ENCODE data around the gene PTPN23. TPM values are rescaled to one million over a fixed set of nuclear protein-coding genes. Genes with fewer than 3 reads are reported as not detected.

Gene PTPN23
- total and polyA plus RNA-seq, 11 donors = 11.0 to 30.3 (median 17.4) TPM

- intact Hi-C loops (cut with DNase I) = no loop called here
- no peaks in the 10 kb centered on the region for H3K9me3 ChIP-seq
- no peak overlapping the region for H3K4me3 ChIP-seq
- peaks cover 0 to 60% (median 37%) of the 10 kb centered on the region in 9 donors for H3K36me3 ChIP-seq
- DNase-seq (no peak), ATAC-seq (no peak)
- peaks cover 0 to 25% (median 12%) of the 10 kb centered on the region in 12 donors for H3K4me1 ChIP-seq
- TF ChIP-seq POLR2A (IDR thresholded peaks at IDR 0.05) (no peak), CTCF (IDR thresholded peaks at IDR 0.05) (peak in 3 of 12 donors; percentile 9 to 18 (median 12))
- no peak overlapping the region for H3K27ac ChIP-seq
- H3K27me3 ChIP-seq = no peaks in the 10 kb centered on the region
Observed at GRCh38 chr3:47440131-47440530, 59.3 kb downstream of the PTPN23 start.

GRCh38 chr3:47441796-47442551 is 61.2 kb downstream of the PTPN23 start:
- WGBS, 4 donors = 73 to 82% (median 79%) methylated on average over 4 of the region's 4 CpGs
- intact Hi-C loops (cut with DNase I) = no loop called here
- peak overlapping the region in 11 of 12 donors; percentile 41 to 83 (median 66) for H3K27ac ChIP-seq
- ATAC-seq (no peak), DNase-seq (no peak)
- no peaks in the 10 kb centered on the region for H3K9me3 ChIP-seq
- peaks cover 0 to 55% (median 33%) of the 10 kb centered on the region in 9 donors for H3K36me3 ChIP-seq
- no peak for TF ChIP-seq POLR2A (IDR thresholded peaks at IDR 0.05)
- peaks cover 0 to 25% (median 12%) of the 10 kb centered on the region in 12 donors for H3K4me1 ChIP-seq
- no peaks in the 10 kb centered on the region for H3K27me3 ChIP-seq
- no peak overlapping the region for H3K4me3 ChIP-seq

GRCh38 chr3:47443611-47443995 is 62.8 kb downstream of the PTPN23 start:
- H3K4me3 ChIP-seq = no peak overlapping the region
- peaks cover 0 to 25% (median 12%) of the 10 kb centered on the region in 12 donors for H3K4me1 ChIP-seq
- H3K36me3 ChIP-seq = peaks cover 0 to 41% (median 29%) of the 10 kb centered on the region in 9 donors
- ATAC-seq (peak; percentile 9 to 41 (median 14)), DNase-seq (no peak)
- H3K9me3 ChIP-seq = peaks cover 0 to 8% (median 0%) of the 10 kb centered on the region in 12 donors
- intact Hi-C loops (cut with DNase I) = no loop called here
- WGBS, 4 donors = 53 to 71% (median 63%) methylated on average over 5 of the region's 5 CpGs
- TF ChIP-seq CTCF (IDR thresholded peaks at IDR 0.05) (no peak), POLR2A (IDR thresholded peaks at IDR 0.05) (no peak)
- peak overlapping the region; percentile 40 to 85 (median 80) for H3K27ac ChIP-seq
- no peaks in the 10 kb centered on the region for H3K27me3 ChIP-seq

DNA sequence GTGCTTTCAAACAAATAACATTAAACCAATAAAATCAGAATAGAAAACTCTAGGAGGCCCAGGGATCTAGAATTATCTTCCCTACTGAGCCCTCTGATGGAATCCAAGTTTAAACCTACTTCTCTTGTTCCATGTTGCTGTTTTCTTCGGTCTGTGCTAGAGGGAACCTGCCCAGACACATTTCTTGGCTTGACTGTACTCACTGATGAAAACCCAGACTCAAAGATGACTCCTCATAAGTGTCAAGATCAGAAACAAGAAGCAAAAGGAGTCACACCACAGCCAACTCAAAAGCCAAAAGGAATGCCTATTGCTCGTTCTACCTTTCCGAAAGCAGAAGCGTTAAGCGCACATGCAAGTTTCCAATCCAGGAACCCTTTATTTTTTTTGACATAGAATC is 63.3 kb downstream of the PTPN23 start:
- H3K27ac ChIP-seq = peak overlapping the region in 8 of 12 donors; percentile 70 to 85 (median 82)
- no peak for DNase-seq
- peaks cover 0 to 9% (median 0%) of the 10 kb centered on the region in 12 donors for H3K9me3 ChIP-seq
- WGBS, 4 donors = 90 to 95% (median 92%) methylated on average over 5 of the region's 5 CpGs
- no peak for ATAC-seq
- no peaks in the 10 kb centered on the region for H3K27me3 ChIP-seq
- peaks cover 0 to 36% (median 24%) of the 10 kb centered on the region in 9 donors for H3K36me3 ChIP-seq
- TF ChIP-seq CTCF (IDR thresholded peaks at IDR 0.05) = no peak
- no peak for TF ChIP-seq POLR2A (IDR thresholded peaks at IDR 0.05)
- peaks cover 0 to 25% (median 12%) of the 10 kb centered on the region in 12 donors for H3K4me1 ChIP-seq
- intact Hi-C loops (cut with DNase I) = no loop called here
- H3K4me3 ChIP-seq = no peak overlapping the region

All from heart left ventricle (tissue), 16 donors.